Measurements from ENCODE around the gene CHI3L2.

GRCh38 chr1:111269825-111270406 lies 42.4 kb downstream of the CHI3L2 start:
- TF ChIP-seq TAF1 (IDR thresholded peaks at IDR 0.05; ENCODE audit: borderline replicate concordance, low read depth, low read length) (no peak), POLR2A (IDR thresholded peaks at IDR 0.05; ENCODE audit: low read depth, low read length) (no peak)

All from GM12892 (cell line).